ENCODE results near the gene KIF21B.

Gene KIF21B

DNA sequence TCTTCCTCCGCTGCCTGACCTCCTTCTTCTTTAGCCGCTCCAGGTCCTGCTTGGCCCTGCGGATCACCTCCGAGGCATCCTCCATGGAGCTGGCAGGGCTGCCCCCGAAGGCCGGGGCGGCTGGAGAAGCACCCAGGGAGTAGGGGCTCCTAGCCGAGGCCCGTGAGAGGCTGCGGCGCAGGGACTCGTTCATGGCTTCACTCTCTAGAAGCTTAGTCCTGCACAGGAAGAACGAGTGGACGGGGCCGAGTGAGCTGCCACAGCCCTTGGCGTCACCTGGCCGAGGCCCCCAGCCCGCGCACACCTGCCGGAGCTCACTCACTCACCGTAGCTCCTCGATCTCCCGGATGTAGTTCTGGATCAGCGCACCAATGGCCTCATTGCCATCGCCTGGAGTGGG lies 23.1 kb downstream of the KIF21B start:
- Mint-ChIP-seq H3K4me3 (no peak overlapping the region), H3K27ac (peak overlapping the region; percentile 31 to 54), H3K4me1 (peaks cover 10% of the 10 kb centered on the region), H3K27me3 (no peaks in the 10 kb centered on the region), H3K9me3 (no peaks in the 10 kb centered on the region)
- DNase-seq: no peak
- ATAC-seq: no peak

DNA sequence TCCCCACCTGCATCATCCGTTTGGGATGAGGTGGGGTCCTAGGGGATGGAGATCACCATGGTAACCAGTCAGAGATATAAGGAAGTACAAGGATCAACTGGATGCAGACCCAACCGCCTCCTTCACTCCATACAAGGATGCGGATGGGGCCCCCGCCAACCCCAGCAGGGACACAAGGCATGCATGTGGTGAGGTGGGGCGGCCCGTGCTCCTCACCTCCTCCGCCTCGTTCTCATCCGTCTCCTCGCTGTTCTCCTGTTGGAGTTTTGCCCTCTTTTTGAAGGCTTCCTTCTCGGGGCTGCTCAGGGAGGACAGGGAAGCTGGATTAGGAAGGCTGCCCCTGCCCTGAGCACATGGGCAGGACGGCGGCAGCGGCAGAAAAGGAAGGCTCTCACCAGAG lies 23.8 kb downstream of the KIF21B start:
- Mint-ChIP-seq H3K27ac (peak overlapping the region in 1 of 2 donors; percentile 29), H3K4me1 (peaks cover 10% of the 10 kb centered on the region), H3K4me3 (no peak overlapping the region), H3K27me3 (no peaks in the 10 kb centered on the region), H3K9me3 (no peaks in the 10 kb centered on the region)
- DNase-seq: no peak
- no peak for ATAC-seq

DNA sequence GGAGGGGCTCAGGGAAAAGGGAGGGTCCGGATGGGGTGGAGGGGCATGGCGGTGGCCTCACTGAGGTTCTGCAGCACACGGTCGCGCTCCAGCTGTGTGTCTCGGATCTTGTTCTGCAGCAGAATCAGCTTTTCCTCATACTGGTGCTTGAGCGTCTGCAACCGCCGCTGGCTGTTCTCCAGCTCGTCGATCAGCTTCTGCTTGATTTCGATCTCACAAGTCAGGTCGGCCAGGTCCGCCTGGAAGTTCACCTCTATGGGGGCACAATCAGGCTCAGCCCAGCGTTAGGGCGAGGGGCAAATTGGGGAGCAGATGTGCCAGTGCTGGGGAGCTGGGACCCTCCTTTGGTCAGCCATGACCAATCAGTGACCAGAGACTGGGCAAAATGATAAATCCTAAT lies 25.2 kb downstream of the KIF21B start:
- DNase-seq: no peak
- no peaks in the 10 kb centered on the region for H3K9me3 Mint-ChIP-seq
- peaks cover 6% of the 10 kb centered on the region for H3K4me1 Mint-ChIP-seq
- no peak overlapping the region for H3K27ac Mint-ChIP-seq
- H3K4me3 Mint-ChIP-seq: no peak overlapping the region
- no peaks in the 10 kb centered on the region for H3K27me3 Mint-ChIP-seq
- ATAC-seq: no peak

DNA sequence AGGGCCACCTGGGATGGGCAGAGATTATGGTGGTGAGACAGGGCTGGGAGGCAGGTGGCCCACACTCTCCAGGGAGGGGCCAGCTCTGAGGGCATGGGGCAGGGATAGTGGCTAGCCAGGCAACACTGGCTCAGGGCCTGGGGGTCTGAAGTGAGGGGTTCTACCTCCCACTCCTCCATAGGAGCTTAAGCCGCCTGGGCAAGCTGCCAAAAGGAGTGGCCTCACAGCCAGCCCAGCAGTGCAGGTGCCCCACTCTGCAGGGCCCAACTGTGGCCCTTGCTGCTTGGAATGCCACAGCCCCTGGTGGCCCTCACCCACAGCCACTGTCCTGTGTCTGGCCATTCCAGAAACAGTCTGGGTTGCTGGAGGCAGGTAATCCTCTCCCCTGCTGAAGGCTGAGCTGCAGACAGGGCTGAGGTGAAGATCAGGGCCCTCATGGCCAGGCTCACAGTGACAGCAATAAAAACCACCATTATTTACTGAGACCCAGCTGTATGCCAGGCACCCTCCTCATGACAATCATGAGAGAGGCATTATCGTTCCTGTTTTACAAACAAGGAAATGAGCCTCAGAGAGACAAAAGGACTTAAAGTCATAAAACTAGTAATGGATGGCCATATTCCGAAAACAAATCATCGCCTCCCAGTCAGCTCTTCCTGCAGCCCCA lies 31.0 kb downstream of the KIF21B start:
- ATAC-seq: no peak
- Mint-ChIP-seq H3K27me3 (no peaks in the 10 kb centered on the region), H3K4me3 (no peak overlapping the region), H3K4me1 (no peaks in the 10 kb centered on the region), H3K9me3 (no peaks in the 10 kb centered on the region), H3K27ac (no peak overlapping the region)
- no peak for DNase-seq

DNA sequence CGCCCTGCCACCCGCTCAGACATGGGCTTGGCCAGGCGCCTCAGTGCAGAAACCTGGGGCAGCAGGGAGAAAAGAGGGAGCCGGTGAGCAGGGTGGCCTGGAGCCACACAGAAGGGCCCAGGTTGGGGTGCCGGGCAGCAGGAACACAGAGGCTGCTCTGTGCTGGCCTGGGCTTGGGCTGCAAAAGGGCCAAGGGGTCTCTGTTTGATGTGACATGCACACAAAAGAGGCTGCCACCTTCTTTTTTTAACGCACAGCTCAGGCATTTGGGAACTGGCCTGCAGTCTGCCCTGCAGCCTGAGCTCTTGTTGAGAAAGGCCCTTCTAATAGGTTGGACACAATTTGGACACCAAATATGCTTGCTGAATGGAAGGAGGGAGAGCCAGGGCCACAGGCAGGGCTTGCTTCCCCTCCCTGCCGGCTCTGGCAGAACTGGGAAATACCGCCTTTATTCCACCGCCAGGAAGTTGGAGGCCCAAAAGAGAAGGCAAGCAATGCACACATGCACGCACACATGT lies 32.4 kb downstream of the KIF21B start:
- DNase-seq (no peak), ATAC-seq (no peak)
- H3K4me3 Mint-ChIP-seq: no peak overlapping the region
- peak overlapping the region in 1 of 2 donors; percentile 12 for H3K27ac Mint-ChIP-seq
- H3K4me1 Mint-ChIP-seq: no peaks in the 10 kb centered on the region
- no peaks in the 10 kb centered on the region for H3K27me3 Mint-ChIP-seq
- H3K9me3 Mint-ChIP-seq: no peaks in the 10 kb centered on the region

DNA sequence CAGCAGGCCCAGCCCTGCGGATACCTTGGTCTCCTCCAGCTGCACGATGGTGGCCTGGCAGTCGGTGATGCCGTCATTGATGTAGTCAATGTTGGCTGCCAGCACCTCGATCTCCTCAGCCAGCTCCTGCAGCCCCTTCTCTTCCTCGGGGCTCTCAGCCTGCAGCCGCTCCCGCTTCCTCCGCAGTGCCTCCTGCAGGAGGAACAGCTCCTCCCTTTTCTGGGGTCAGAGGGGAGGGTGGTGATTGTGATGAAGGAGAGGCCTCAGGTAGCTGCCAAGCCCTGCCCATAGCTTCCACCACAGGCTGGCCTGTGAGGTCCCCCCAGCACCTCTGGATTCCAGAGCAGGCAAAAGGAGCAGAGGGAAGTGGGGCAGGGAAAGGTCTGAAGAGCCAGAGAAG lies 33.4 kb downstream of the KIF21B start:
- Mint-ChIP-seq H3K27ac (peak overlapping the region in 1 of 2 donors; percentile 9), H3K27me3 (no peaks in the 10 kb centered on the region), H3K4me1 (no peaks in the 10 kb centered on the region), H3K9me3 (no peaks in the 10 kb centered on the region), H3K4me3 (no peak overlapping the region)
- DNase-seq: no peak
- ATAC-seq: no peak

DNA sequence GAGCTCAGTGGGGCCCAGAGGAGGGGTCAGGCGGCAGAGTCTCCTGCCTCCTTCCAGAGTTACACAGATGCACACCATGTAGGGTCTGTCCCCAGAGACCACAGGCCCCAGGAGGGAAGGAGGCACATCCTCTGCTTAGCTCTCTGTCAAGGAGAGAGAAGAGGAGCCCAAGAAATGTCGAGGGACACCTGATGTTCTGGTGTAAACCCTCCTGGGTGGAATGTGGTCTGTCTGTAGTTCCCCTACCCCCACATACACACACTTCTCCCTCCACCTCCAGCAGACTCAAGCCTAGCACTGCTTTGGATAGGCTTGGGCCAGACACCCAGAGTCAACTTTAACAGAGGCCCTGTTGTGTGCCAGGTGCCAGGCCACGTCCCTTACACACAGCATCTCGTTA lies 34.2 kb downstream of the KIF21B start:
- no peak for ATAC-seq
- DNase-seq: no peak
- H3K27ac Mint-ChIP-seq: peak overlapping the region in 1 of 2 donors; percentile 19

DNA sequence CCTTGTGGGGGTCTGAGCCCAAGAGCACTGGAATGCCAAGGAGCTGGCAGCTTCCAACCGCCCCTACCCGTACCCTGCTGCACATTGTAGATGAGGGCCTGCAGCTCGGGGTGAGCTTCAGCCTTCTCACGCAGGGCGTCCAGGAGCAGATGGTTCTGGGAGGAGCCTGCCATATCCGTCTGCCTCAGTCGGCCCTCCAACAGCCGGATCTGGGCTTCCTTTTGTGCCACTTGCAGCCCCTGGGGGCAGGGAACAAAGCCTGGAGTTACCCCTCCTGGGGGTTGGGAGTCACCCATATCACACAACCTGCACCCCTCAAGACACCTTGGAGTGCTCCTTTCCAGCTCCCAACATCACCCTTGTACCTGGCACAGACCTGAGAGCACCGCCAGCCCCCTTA lies 34.8 kb downstream of the KIF21B start:
- ATAC-seq (no peak), DNase-seq (no peak)
- Mint-ChIP-seq H3K9me3 (no peaks in the 10 kb centered on the region), H3K27ac (no peak overlapping the region), H3K4me3 (no peak overlapping the region), H3K4me1 (no peaks in the 10 kb centered on the region), H3K27me3 (no peaks in the 10 kb centered on the region)

More for the DNA sequence above, 34.2 kb downstream of the KIF21B start:
- Mint-ChIP-seq H3K27me3 (no peaks in the 10 kb centered on the region), H3K4me3 (no peak overlapping the region), H3K4me1 (no peaks in the 10 kb centered on the region), H3K9me3 (no peaks in the 10 kb centered on the region)

DNA sequence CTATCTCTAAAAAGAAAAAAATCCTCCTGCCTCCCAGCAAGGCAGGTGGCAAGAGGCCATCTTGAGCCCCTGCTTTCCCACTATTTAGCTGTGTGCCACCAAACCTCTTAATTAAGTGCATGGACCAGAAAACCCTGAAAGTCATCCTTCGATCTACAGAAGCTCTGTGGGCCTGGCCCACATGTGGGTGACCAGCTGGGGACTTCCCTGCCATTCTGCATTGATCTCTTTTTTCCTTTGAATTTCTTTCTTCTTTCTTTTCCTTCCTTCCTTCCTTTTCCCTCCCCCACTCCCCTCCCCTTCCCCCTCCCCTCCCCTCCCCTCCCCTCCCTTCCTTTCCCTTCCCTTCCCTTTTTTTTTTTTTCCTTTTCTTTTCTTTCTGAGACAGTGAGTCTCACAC lies 38.0 kb downstream of the KIF21B start:
- H3K4me3 Mint-ChIP-seq: no peak overlapping the region
- no peaks in the 10 kb centered on the region for H3K4me1 Mint-ChIP-seq
- H3K27ac Mint-ChIP-seq: no peak overlapping the region
- no peaks in the 10 kb centered on the region for H3K9me3 Mint-ChIP-seq
- no peaks in the 10 kb centered on the region for H3K27me3 Mint-ChIP-seq
- no peak for ATAC-seq
- DNase-seq: no peak

DNA sequence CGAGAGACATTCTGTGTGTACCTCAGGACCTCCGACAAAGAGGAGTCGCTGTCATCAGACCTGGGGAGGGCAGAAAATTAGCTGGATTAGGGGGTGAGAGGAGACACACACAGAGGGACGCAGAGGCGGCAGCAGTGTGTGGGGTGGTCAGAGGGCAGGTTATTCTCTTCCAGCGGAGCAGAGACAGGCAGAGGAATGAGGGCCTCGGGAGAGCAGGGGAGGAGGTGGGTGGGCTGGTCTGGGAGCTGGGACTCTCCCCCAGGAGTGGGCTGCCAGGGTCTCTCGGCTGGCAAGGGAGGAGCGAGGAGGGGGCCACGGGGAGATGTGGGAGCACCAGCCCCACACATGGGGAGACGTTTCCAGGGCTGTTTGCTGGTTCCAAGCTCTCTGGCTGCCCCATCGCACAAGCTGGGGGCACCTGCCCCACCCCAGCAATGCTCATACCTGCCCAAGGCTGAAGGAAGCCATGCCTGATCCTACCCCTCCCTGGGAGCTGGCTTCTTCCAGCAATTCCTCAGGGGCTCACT lies 40.4 kb downstream of the KIF21B start:
- Mint-ChIP-seq H3K4me1 (no peaks in the 10 kb centered on the region), H3K27ac (peak overlapping the region; percentile 83 to 87), H3K4me3 (no peak overlapping the region), H3K27me3 (no peaks in the 10 kb centered on the region), H3K9me3 (no peaks in the 10 kb centered on the region)
- ATAC-seq (peak; percentile 6), DNase-seq (no peak)

DNA sequence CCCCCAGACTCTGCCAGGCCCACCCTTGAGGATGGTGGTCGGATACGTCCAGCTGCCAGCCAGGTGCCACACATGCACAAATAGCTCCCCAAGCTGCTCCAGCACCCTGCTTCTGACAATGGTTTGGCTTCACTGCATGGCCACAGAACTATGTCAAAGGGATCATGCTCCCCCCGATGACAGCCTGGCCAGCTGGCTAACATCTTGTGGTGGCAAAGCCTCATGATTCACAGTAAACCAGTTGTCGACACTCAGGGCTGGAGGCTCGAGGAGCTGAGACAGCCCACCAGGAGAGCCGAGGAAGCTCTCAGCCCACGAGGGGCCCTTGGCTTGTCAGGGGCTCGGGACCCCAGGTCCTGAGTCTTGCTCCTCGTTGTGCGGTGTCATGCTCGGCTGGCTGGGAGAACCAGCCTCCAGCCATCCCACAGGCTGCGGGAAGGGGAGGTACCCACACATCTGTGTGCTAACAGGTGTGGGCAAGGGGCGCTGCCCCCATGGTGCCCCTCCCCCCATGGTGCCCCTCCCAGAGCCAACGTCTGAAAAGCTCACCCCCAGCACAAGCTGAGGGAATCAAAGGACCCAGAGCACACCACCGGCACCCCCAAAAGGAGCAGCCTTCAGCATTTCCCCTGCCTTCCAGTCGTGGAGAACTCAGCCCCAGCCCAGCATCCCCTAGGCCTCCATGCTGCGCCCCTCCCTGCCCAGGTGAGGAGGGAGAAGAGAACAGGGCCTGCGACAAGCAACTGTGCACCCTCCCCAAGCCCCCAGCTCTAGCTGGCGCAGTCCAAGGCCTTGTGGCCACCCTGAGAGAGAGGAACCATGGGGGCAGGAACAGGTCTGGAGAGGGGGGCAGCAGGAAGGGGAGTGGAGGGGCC lies 41.2 kb downstream of the KIF21B start:
- no peaks in the 10 kb centered on the region for H3K9me3 Mint-ChIP-seq
- H3K4me3 Mint-ChIP-seq: no peak overlapping the region
- H3K27ac Mint-ChIP-seq: peak overlapping the region in 1 of 2 donors; percentile 87
- ATAC-seq (peak; percentile 18), DNase-seq (no peak)
- no peaks in the 10 kb centered on the region for H3K4me1 Mint-ChIP-seq
- no peaks in the 10 kb centered on the region for H3K27me3 Mint-ChIP-seq

DNA sequence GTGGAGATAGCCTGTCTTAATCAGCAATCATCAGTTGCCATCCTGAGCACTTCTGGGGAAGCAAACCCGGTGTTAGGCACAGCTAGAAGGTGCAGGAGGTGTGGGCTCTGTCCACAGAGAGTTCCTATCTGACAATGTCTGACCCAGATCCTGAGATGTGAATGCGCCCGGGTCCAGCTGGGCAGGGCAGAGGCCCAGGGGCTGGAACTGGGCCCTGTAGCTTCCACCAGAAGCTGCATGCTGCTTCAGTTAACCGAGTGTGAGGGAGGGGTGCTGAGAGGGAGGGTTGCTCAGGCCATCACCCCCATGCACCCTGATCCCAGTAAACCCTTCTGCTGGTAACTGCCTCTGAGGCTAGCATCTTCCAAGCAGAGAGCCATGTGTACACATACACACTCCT lies 42.2 kb downstream of the KIF21B start:
- DNase-seq: no peak
- Mint-ChIP-seq H3K27me3 (no peaks in the 10 kb centered on the region), H3K9me3 (no peaks in the 10 kb centered on the region), H3K4me3 (no peak overlapping the region), H3K4me1 (no peaks in the 10 kb centered on the region), H3K27ac (peak overlapping the region in 1 of 2 donors; percentile 74)
- ATAC-seq: no peak

DNA sequence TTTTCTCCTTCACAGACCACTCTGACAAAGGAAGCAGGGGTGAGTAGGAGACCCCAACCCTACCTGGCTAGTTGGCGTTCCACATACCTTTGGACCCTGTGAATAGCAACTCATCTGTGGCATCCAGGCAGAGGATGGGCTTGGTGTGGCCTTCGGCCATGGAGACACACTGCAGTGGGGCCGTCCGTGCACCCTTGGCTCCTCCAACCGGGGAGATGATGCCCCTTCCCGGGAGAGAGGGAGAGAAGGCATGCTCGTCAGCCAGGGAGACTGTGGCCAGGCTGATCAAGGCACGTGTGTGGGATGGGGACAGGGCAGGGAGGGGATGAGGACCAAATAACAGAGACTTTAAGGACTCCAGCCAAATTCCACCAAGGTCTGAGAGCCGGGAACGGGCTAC lies 42.6 kb downstream of the KIF21B start:
- Mint-ChIP-seq H3K4me3 (no peak overlapping the region), H3K27ac (no peak overlapping the region), H3K9me3 (no peaks in the 10 kb centered on the region), H3K4me1 (no peaks in the 10 kb centered on the region), H3K27me3 (no peaks in the 10 kb centered on the region)
- DNase-seq (no peak), ATAC-seq (no peak)

DNA sequence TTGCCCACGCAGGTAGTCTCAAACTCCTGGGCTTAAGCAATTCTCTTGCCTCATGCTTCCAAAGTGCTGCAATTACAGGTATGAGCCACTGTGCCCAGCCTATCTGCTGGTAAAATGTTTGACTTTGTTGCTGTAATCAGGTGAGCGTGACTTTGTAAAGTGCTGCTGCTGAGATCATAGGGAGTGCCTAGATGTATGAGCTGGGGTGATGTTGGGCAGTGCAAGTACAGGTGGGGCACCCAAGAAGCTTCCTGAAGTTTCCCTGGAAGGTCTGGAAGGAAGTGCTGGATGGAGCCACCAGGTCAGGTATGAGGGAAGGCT lies 43.1 kb downstream of the KIF21B start:
- no peaks in the 10 kb centered on the region for H3K4me1 Mint-ChIP-seq
- ATAC-seq: no peak
- H3K4me3 Mint-ChIP-seq: no peak overlapping the region
- H3K27ac Mint-ChIP-seq: peak overlapping the region; percentile 43 to 68
- no peaks in the 10 kb centered on the region for H3K9me3 Mint-ChIP-seq
- H3K27me3 Mint-ChIP-seq: no peaks in the 10 kb centered on the region
- DNase-seq: no peak

DNA sequence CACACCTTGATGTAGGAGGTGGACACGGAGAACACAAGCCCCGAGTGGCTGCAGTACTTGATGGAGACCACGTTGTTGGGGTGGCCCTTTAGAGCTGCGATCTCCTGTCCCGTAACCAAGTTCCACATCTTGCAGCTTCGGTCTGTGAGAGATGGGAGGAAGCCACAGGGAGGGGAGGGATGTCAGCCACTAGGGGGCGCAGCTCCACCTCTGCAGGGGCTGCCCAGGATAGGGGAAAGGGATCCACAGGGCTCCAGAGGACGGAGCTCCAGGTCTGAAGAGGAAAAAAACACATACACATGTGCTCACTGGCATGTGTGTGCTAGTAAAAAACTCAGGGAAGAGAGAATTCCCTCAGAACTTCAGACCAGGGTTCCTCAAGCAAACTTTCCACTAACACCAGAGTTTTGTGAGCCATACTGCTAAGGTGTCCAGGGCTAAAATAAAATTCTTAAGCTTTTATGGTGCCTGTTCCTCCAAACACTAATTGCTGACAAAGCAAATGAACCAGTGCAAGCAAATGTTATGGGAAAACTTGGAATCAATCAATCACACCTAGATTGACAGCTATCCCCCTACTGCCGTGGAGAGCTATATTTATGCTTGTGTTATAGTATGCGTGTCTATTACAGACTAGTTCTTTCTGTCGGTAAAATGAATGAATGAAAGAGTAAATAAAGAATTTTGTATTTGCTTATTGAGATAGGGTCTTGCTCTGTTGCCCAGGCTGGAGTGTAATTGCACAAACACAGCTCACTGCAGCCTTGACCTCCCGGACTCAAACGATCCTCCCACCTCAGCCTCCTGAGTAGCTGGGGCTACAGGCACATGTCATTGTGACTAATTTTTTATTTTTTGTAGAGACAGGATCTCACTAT lies 43.7 kb downstream of the KIF21B start:
- Mint-ChIP-seq H3K27ac (peak overlapping the region in 1 of 2 donors; percentile 54), H3K4me3 (no peak overlapping the region), H3K27me3 (no peaks in the 10 kb centered on the region), H3K4me1 (no peaks in the 10 kb centered on the region), H3K9me3 (no peaks in the 10 kb centered on the region)
- DNase-seq (peak; percentile 45 to 57), ATAC-seq (peak; percentile 54)

Data from stimulated activated naive CD8-positive, alpha-beta T cell treated with anti-CD3 and anti-CD28 coated beads, Interleukin-15, amount 100 ng/mL, for 72 hours (primary cell).